ENCODE results near the gene DHRS3. TPM values are rescaled to one million over a fixed set of nuclear protein-coding genes. Genes with fewer than 3 reads are reported as not detected.

DHRS3 gene
- total and polyA plus RNA-seq, 10 of the 15 experiments (the other 5 are each of a cell fraction or from before 2014, with no cell fraction given) = 0.23 to 29.7 (median 1.2) TPM

DNA sequence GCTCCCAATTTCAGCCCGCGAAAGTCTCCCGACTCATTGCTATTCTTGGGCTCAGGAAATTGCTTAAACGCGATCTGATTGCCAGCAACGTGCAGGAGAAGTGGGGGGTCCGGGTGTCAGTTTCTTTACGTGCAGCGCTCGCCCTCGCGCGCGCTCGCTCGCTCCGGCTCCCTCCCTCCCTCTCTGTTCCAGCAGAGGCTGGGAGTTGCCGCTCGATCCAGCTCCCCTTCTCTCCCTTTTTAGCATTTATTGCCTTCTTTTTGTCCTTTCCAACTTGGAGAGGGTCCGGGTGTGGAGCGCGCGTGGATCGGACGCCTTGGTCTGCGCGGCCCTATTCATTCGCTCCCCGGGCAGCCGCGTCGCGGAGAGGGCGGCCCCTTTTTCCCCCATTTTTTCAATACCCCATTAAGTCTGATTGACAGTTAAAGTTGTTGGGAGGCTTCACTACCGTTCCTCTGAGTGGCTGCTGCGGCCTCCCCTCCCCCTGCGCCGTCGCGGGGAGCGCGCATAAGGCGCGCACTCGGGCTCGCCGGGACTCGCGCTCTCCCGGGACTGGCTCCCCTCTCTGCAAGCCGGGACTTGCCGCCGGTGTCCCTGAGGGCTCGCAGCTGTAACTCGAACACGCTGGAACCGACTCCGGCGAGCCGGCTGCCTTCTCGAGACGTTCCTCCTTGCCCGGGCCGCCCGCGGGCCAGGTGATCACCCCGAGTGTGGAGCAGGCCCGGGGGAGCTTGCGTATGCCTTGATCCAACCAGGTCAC is at the start of gene DHRS3 (continued):
- TF ChIP-seq, protein P1, sequence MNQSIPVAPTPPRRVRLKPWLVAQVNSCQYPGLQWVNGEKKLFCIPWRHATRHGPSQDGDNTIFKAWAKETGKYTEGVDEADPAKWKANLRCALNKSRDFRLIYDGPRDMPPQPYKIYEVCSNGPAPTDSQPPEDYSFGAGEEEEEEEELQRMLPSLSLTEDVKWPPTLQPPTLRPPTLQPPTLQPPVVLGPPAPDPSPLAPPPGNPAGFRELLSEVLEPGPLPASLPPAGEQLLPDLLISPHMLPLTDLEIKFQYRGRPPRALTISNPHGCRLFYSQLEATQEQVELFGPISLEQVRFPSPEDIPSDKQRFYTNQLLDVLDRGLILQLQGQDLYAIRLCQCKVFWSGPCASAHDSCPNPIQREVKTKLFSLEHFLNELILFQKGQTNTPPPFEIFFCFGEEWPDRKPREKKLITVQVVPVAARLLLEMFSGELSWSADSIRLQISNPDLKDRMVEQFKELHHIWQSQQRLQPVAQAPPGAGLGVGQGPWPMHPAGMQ (IDR thresholded peaks at IDR 0.05; ENCODE audit: borderline replicate concordance) = no peak
- TF ChIP-seq CBFB (IDR thresholded peaks at IDR 0.05; ENCODE audit: low read depth) = no peak
- TF ChIP-seq, protein P2, sequence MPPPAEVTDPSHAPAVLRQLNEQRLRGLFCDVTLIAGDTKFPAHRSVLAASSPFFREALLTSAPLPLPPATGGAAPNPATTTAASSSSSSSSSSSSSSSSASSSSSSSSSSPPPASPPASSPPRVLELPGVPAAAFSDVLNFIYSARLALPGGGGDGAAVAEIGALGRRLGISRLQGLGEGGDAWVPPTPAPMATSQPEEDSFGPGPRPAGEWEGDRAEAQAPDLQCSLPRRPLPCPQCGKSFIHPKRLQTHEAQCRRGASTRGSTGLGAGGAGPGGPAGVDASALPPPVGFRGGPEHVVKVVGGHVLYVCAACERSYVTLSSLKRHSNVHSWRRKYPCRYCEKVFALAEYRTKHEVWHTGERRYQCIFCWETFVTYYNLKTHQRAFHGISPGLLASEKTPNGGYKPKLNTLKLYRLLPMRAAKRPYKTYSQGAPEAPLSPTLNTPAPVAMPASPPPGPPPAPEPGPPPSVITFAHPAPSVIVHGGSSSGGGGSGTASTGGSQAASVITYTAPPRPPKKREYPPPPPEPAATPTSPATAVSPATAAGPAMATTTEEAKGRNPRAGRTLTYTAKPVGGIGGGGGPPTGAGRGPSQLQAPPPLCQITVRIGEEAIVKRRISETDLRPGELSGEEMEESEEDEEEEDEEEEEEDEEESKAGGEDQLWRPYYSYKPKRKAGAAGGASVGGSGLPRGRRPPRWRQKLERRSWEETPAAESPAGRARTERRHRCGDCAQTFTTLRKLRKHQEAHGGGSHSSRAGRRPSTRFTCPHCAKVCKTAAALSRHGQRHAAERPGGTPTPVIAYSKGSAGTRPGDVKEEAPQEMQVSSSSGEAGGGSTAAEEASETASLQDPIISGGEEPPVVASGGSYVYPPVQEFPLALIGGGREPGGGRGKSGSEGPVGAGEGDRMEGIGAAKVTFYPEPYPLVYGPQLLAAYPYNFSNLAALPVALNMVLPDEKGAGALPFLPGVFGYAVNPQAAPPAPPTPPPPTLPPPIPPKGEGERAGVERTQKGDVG (CRISPR knock-in tag; IDR thresholded peaks at IDR 0.05) = no peak
- TF ChIP-seq, protein P3, sequence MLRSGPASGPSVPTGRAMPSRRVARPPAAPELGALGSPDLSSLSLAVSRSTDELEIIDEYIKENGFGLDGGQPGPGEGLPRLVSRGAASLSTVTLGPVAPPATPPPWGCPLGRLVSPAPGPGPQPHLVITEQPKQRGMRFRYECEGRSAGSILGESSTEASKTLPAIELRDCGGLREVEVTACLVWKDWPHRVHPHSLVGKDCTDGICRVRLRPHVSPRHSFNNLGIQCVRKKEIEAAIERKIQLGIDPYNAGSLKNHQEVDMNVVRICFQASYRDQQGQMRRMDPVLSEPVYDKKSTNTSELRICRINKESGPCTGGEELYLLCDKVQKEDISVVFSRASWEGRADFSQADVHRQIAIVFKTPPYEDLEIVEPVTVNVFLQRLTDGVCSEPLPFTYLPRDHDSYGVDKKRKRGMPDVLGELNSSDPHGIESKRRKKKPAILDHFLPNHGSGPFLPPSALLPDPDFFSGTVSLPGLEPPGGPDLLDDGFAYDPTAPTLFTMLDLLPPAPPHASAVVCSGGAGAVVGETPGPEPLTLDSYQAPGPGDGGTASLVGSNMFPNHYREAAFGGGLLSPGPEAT (IDR thresholded peaks at IDR 0.05; ENCODE audit: low read depth) = no peak
- no peak for TF ChIP-seq RAD21 (IDR thresholded peaks at IDR 0.05; ENCODE audit: insufficient read depth, low read depth, low read length)
- TF ChIP-seq GATAD2B (conservative IDR thresholded peaks at IDR 0.05; ENCODE audit: low read depth) = peak; percentile 58; the same call in 1 of the 2 replicates
- no peak for TF ChIP-seq SPI1 (IDR thresholded peaks at IDR 0.05; ENCODE audit: borderline replicate concordance, insufficient read depth, low read depth, low read length)
- TF ChIP-seq ZNF384 (IDR thresholded peaks at IDR 0.05; ENCODE audit: borderline replicate concordance, low read depth, low read length) = no peak
- TF ChIP-seq, protein P4, sequence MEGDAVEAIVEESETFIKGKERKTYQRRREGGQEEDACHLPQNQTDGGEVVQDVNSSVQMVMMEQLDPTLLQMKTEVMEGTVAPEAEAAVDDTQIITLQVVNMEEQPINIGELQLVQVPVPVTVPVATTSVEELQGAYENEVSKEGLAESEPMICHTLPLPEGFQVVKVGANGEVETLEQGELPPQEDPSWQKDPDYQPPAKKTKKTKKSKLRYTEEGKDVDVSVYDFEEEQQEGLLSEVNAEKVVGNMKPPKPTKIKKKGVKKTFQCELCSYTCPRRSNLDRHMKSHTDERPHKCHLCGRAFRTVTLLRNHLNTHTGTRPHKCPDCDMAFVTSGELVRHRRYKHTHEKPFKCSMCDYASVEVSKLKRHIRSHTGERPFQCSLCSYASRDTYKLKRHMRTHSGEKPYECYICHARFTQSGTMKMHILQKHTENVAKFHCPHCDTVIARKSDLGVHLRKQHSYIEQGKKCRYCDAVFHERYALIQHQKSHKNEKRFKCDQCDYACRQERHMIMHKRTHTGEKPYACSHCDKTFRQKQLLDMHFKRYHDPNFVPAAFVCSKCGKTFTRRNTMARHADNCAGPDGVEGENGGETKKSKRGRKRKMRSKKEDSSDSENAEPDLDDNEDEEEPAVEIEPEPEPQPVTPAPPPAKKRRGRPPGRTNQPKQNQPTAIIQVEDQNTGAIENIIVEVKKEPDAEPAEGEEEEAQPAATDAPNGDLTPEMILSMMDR (IDR thresholded peaks at IDR 0.05 in 2 of 3, conservative IDR thresholded peaks at IDR 0.05 in 1 of 3; ENCODE audit: control insufficient read depth in 2 of 3, extremely low read depth in 1 of 3, insufficient read depth in 1 of 3, low read depth in 3 of 3, low read length in 3 of 3) = no peak
- no peak for TF ChIP-seq CREB1 (IDR thresholded peaks at IDR 0.05; ENCODE audit: low read depth)
- peak; percentile 61 for TF ChIP-seq MEF2B (IDR thresholded peaks at IDR 0.05; ENCODE audit: partially characterized antibody, poor library complexity, severe bottlenecking)
- TF ChIP-seq IKZF2 (IDR thresholded peaks at IDR 0.05) = peak; percentile 16 to 29; a peak in 3 of 4 replicates
- TF ChIP-seq CHD1 (IDR thresholded peaks at IDR 0.05; ENCODE audit: low read depth, low read length) = no peak
- TF ChIP-seq SUPT20H (IDR thresholded peaks at IDR 0.05; ENCODE audit: borderline replicate concordance, control insufficient read depth, low read depth, low read length) = no peak
- TF ChIP-seq, protein P5, sequence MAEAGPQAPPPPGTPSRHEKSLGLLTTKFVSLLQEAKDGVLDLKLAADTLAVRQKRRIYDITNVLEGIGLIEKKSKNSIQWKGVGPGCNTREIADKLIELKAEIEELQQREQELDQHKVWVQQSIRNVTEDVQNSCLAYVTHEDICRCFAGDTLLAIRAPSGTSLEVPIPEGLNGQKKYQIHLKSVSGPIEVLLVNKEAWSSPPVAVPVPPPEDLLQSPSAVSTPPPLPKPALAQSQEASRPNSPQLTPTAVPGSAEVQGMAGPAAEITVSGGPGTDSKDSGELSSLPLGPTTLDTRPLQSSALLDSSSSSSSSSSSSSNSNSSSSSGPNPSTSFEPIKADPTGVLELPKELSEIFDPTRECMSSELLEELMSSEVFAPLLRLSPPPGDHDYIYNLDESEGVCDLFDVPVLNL (IDR thresholded peaks at IDR 0.05; ENCODE audit: low read depth, low read length) = no peak
- TF ChIP-seq RAD51 (IDR thresholded peaks at IDR 0.05) = no peak
- no peak for TF ChIP-seq PML (IDR thresholded peaks at IDR 0.05; ENCODE audit: low read length)
